ENCODE results near the gene FZD7. TPM values are rescaled to one million over a fixed set of nuclear protein-coding genes. Genes with fewer than 3 reads are reported as not detected.

FZD7 gene
- total RNA-seq, 1 donor from 2014 or later: 15.5 TPM

GRCh38 chr2:202035089-202035940, 1.7 kb downstream of the FZD7 start:
- DNase-seq (ENCODE audit: low spot score in 2 of 2) (peak in 1 of 2 donors; percentile 25), FAIRE-seq (no peak)

- DNase-seq (ENCODE audit: low spot score in 2 of 2) (no peak), FAIRE-seq (no peak)
Measured at GRCh38 chr2:202035941-202036372, 2.3 kb downstream of the FZD7 start.

- DNase-seq (ENCODE audit: low spot score in 2 of 2): no peak
- no peak for FAIRE-seq
Measured at GRCh38 chr2:202036601-202037037, 3.0 kb downstream of the FZD7 start.

GRCh38 chr2:202037086-202037485, 3.4 kb downstream of the FZD7 start:
- DNase-seq (ENCODE audit: low spot score in 2 of 2) (no peak), FAIRE-seq (no peak)

GRCh38 chr2:202038471-202039277, 5.0 kb downstream of the FZD7 start:
- no peak for DNase-seq (ENCODE audit: low spot score in 2 of 2)
- FAIRE-seq: no peak

- no peak for FAIRE-seq
- DNase-seq (ENCODE audit: low spot score in 2 of 2): no peak
Measured at GRCh38 chr2:202039278-202040078, 5.8 kb downstream of the FZD7 start.

GRCh38 chr2:202040079-202040844, 6.6 kb downstream of the FZD7 start:
- no peak for FAIRE-seq
- DNase-seq (ENCODE audit: low spot score in 2 of 2): no peak

- DNase-seq (ENCODE audit: low spot score in 2 of 2): no peak
- FAIRE-seq: no peak
Measured at GRCh38 chr2:202042444-202042843, 8.8 kb downstream of the FZD7 start.

DNA sequence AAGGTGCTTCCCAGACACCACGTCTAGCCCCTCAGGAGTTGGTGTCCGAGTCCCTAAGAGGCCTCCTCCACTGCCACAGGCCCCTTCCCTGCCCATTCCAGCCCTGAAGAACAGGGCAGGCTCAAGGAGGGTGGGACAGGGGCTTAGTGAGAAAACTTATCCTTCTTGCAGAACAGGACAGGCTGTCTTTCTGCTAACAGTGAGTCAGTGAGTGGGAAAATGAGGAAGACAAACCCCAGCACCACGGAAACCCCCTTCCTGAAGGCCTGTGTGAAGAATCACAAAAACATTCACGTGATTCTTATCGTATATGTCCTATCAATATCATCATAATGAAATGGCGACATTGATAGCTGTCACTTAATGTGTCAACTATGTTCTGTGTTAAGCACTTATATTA, 9.8 kb downstream of the FZD7 start:
- DNase-seq (ENCODE audit: low spot score in 2 of 2) (no peak), FAIRE-seq (no peak)

GRCh38 chr2:202044777-202045176, 11.1 kb downstream of the FZD7 start:
- no peak for FAIRE-seq

GRCh38 chr2:202046572-202046971, 12.9 kb downstream of the FZD7 start:
- FAIRE-seq: no peak

More at GRCh38 chr2:202044777-202045176, 11.1 kb downstream of the FZD7 start:
- DNase-seq (ENCODE audit: low spot score in 2 of 2): no peak

GRCh38 chr2:202049092-202049728, 15.6 kb downstream of the FZD7 start:
- no peak for FAIRE-seq
- no peak for DNase-seq (ENCODE audit: low spot score in 2 of 2)

More at GRCh38 chr2:202046572-202046971, 12.9 kb downstream of the FZD7 start:
- no peak for DNase-seq (ENCODE audit: low spot score in 2 of 2)

DNA sequence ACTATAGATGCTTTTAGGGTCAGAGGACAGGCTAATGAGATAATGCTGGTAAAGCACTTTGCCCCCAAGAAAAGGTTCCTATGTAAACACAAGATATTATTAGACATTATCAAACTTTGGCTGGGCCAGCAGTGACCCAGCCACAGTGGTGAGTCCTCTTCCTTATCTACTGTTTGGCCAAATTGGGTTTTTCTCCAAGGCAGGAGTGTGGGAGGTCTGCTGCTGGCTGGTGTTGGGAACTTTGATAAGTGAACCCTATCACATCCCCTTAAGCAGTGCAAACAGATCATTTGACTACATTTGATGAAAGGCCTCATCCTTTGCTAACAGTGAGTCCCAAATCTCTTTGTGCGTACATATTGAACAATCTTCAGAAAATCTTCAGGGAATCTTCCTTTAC, 16.2 kb downstream of the FZD7 start:
- no peak for DNase-seq (ENCODE audit: low spot score in 2 of 2)
- FAIRE-seq: no peak

GRCh38 chr2:202050652-202051051, 17.0 kb downstream of the FZD7 start:
- DNase-seq (ENCODE audit: low spot score in 2 of 2): no peak
- FAIRE-seq: no peak

DNA sequence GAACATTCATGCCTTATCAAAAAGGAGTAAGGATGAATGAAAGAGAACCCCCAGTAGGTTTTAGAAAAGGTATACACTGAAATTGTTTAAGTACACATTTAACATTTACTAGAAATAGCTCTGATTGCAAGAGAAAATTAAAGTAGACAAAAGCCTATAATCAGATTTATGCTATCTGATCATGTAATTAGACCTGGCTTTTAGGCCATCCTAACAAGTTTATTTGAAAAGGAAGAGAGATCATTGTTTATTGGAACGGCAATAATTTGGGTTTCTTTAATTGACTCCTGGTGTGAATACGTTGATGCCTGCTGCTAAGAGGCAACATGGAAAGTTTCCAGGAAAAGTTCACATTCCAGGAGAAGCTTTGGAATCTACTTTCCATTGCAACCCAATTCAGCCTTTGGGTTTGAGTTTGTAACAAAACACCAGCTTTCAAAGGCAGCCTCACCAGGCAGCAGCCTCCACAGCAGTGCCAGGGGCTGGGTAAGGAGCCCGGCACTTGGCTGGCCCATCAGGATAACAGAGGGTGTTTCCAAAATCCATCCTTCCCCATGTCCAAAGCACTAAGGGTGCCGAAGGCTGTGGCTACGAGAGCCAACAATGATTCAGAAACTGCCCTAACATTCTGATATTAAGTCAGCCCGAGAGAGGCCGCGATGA, 18.0 kb downstream of the FZD7 start:
- FAIRE-seq (no peak), DNase-seq (ENCODE audit: low spot score in 2 of 2) (no peak)

- DNase-seq (ENCODE audit: low spot score in 2 of 2): no peak
- FAIRE-seq: no peak
Measured at GRCh38 chr2:202052235-202052634, 18.6 kb downstream of the FZD7 start.

DNA sequence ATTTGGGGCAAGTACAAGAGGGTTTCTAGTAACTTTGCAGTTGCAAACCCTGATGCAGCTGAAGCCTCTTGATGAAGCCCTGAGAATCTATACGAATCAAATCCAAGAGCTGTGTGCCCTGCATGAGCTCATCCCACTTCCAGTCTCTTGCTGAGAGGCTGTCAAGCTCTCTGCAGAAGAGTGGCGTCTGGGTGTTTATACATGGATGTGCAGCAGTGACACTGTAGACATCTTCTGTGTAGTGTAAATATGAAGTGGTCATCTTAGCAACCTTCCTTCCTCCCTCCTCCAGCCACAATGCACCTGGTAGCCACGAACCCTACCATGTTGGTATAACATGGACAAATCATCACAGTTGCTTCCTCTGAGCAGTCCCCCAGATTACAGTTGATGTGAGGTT, 21.0 kb downstream of the FZD7 start:
- FAIRE-seq (no peak), DNase-seq (ENCODE audit: low spot score in 2 of 2) (no peak)

GRCh38 chr2:202056611-202057010, 23.0 kb downstream of the FZD7 start:
- DNase-seq (ENCODE audit: low spot score in 2 of 2) (no peak), FAIRE-seq (no peak)

- DNase-seq (ENCODE audit: low spot score in 2 of 2) (no peak), FAIRE-seq (no peak)
Measured at GRCh38 chr2:202060218-202060617, 26.6 kb downstream of the FZD7 start.

All from frontal cortex (tissue), 4 donors.